ENCODE measurements around the gene AK9.

DNA sequence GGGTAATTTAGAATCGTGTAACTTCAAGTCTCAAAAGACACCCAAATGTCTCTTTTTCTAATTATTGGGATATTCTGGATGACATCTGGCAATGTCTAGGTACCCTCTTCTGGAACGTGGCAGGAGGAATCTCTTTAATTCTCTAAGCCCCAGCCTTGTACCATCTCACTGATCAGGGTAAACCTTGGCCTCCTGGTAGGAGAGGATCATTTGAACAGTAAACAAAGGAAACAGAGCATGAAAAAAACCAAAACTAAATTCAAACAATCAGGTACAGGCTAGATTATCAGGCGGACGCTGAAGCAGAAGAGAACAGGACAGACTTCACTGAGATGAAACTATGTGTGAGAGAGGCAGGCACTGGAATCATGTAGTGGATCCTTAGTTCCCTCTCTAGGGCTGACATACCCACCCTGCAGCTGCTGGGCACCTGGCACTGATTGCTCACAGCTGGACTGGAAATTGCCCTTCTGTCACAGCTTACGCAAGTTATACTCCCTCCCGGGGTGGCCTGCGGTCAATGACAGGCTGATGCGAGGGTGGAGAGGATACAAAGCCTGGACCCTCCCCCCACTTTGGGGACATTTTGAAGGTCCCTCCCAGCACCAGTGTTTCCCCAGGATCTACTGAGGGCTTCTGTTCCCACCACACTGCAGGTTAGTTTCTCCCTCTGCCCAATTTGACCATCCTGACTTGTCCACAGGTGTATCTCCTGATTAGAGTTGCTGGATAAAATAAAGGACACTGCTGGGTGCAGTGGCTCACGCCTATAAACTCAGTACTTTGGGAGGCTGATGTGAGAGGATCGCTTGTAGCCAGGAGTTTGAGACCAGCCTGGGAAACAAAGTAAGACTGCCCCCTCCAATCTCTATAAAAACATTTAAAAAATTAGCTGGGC, 187.4 kb downstream of the AK9 start:
- TF ChIP-seq, protein P1, sequence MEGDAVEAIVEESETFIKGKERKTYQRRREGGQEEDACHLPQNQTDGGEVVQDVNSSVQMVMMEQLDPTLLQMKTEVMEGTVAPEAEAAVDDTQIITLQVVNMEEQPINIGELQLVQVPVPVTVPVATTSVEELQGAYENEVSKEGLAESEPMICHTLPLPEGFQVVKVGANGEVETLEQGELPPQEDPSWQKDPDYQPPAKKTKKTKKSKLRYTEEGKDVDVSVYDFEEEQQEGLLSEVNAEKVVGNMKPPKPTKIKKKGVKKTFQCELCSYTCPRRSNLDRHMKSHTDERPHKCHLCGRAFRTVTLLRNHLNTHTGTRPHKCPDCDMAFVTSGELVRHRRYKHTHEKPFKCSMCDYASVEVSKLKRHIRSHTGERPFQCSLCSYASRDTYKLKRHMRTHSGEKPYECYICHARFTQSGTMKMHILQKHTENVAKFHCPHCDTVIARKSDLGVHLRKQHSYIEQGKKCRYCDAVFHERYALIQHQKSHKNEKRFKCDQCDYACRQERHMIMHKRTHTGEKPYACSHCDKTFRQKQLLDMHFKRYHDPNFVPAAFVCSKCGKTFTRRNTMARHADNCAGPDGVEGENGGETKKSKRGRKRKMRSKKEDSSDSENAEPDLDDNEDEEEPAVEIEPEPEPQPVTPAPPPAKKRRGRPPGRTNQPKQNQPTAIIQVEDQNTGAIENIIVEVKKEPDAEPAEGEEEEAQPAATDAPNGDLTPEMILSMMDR (conservative IDR thresholded peaks at IDR 0.05; ENCODE audit: low read depth, low read length) = no peak
- TF ChIP-seq MAFK (IDR thresholded peaks at IDR 0.05; ENCODE audit: low read depth, low read length) (no peak), POLR2A (IDR thresholded peaks at IDR 0.05; ENCODE audit: low read depth, low read length) (no peak), RFX5 (IDR thresholded peaks at IDR 0.05; ENCODE audit: low read depth, low read length) (no peak), CEBPB (IDR thresholded peaks at IDR 0.05; ENCODE audit: low read depth, low read length) (no peak)
- TF ChIP-seq, protein P2, sequence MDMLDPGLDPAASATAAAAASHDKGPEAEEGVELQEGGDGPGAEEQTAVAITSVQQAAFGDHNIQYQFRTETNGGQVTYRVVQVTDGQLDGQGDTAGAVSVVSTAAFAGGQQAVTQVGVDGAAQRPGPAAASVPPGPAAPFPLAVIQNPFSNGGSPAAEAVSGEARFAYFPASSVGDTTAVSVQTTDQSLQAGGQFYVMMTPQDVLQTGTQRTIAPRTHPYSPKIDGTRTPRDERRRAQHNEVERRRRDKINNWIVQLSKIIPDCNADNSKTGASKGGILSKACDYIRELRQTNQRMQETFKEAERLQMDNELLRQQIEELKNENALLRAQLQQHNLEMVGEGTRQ (IDR thresholded peaks at IDR 0.05; ENCODE audit: low read depth, low read length) = no peak
